T-helper 17 cell (primary cell): ENCODE measurements around the gene PREX1. TPM values are rescaled to one million over a fixed set of nuclear protein-coding genes. Genes with fewer than 3 reads are reported as not detected.

Source experiments
- ATAC-seq: fragments of 150-1000 bp; cut with Tn5 transposase; 2 replicates; pipeline ENCODE4 v1.10.0; 2021; ENCODE audit warnings: mild to moderate bottlenecking, moderate library complexity
- DNase-seq, 3 donors: peaks; one replicate each; pipeline versions ENCODE4 v3.0.0 to v3.0.0-alpha.2; 2020 to 2021
- H3K9me3 ChIP-seq: one replicate; pipeline ENCODE4 v1.7.0; 2013; ENCODE audit warnings: low read length, mild to moderate bottlenecking; ENCODE audit not compliant: control insufficient read depth, poor library complexity, severe bottlenecking
- H3K27ac Mint-ChIP-seq: one replicate; pipeline ENCODE4 v1.8.0; 2022; ENCODE audit warnings: mild to moderate bottlenecking, moderate library complexity, mixed read lengths
- H3K27me3 Mint-ChIP-seq: one replicate; pipeline ENCODE4 v1.8.0; 2022; ENCODE audit warnings: mixed read lengths
- H3K36me3 Mint-ChIP-seq: one replicate; pipeline ENCODE4 v1.8.0; 2022; ENCODE audit warnings: low read depth, mixed read lengths
- H3K4me1 Mint-ChIP-seq: one replicate; pipeline ENCODE4 v1.8.0; 2022; ENCODE audit warnings: mild to moderate bottlenecking, mixed read lengths
- H3K4me3 Mint-ChIP-seq: one replicate; pipeline ENCODE4 v1.8.0; 2022; ENCODE audit warnings: mild to moderate bottlenecking, moderate library complexity, mixed read lengths
- total RNA-seq, 4 donors: library from RNA in 2 of 4; stranded (reverse) in 2 of 4; gene quantifications; one replicate each; pipeline ENCODE4 v1.2.3 and lab custom pipeline; 2022 to 2026

The PREX1 gene
- total RNA-seq, 2 donors from 2014 or later, result 188 to 200 TPM

- H3K4me3 Mint-ChIP-seq, result no peak overlapping the region
- H3K4me1 Mint-ChIP-seq, result peaks cover 3% of the 10 kb centered on the region
- H3K27ac Mint-ChIP-seq, result no peak overlapping the region
- H3K36me3 Mint-ChIP-seq, result peaks cover 8% of the 10 kb centered on the region
- no peaks in the 10 kb centered on the region for H3K27me3 Mint-ChIP-seq
- no peaks in the 10 kb centered on the region for H3K9me3 ChIP-seq
- no peak for DNase-seq
- no peak for ATAC-seq
Measured at GRCh38 chr20:48649104-48649626, 178.6 kb downstream of the PREX1 start.

DNA sequence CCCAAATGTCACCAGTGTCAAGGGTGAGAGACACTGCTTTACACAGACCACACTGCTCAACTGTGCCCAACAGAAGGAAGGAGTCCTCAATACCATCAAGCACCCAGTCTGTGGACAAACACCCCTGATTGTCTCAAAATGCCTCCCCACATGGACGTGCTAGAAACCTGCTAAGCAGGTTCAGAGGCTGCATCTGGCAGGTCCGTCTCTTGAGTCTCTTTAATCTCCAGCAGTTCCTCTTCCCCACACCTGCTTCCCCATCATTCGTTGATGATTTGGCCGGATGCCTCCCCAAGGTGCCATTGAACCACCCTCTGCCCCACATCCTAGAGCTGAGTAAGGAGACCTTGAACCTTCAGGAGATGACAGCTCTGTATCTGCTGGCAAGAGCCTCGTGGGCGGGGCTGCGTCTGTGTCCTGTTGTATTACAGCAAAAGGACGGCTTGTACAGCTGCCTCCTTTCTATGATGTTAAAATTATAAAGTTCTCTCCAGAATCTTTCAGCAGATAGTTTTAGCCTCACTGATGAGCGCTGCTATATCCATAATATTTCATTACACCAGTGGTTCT lies 179.2 kb downstream of the PREX1 start:
- Mint-ChIP-seq H3K4me3 (no peak overlapping the region), H3K27me3 (no peaks in the 10 kb centered on the region), H3K27ac (no peak overlapping the region), H3K36me3 (peaks cover 8% of the 10 kb centered on the region), H3K4me1 (peaks cover 3% of the 10 kb centered on the region)
- no peak for ATAC-seq
- H3K9me3 ChIP-seq, result no peaks in the 10 kb centered on the region
- no peak for DNase-seq

DNA sequence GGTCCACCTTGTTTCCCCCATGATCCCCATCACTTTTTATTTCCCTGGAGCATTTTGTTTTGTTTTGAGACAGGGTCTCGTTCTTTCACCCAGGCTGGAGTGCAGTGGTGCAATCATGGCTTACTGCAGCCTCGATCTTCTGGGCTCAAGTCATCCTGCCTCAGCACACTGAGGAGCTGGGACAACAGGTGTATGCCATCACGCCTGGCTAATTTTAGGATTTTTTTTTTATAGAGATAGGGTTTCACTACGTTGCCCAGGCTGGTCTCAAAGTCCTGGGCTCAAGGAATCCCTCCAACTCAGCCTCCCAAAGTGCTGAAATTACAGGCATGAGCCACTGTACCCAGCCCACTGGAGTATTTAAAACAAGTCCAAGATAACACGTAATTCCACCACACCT lies 179.9 kb downstream of the PREX1 start:
- no peaks in the 10 kb centered on the region for H3K9me3 ChIP-seq
- ATAC-seq, result no peak
- Mint-ChIP-seq H3K36me3 (peaks cover 8% of the 10 kb centered on the region), H3K4me3 (no peak overlapping the region), H3K27ac (no peak overlapping the region), H3K27me3 (no peaks in the 10 kb centered on the region), H3K4me1 (peaks cover 3% of the 10 kb centered on the region)
- DNase-seq, result no peak

- ATAC-seq (no peak), DNase-seq (no peak)
- Mint-ChIP-seq H3K27me3 (no peaks in the 10 kb centered on the region), H3K36me3 (peaks cover 8% of the 10 kb centered on the region), H3K27ac (peak overlapping the region; percentile 75), H3K4me3 (peak overlapping the region; percentile 63), H3K4me1 (peaks cover 8% of the 10 kb centered on the region)
- H3K9me3 ChIP-seq, result no peaks in the 10 kb centered on the region
Measured at GRCh38 chr20:48645666-48646065, 182.1 kb downstream of the PREX1 start.

- Mint-ChIP-seq H3K36me3 (peaks cover 12% of the 10 kb centered on the region), H3K4me1 (peaks cover 8% of the 10 kb centered on the region), H3K27me3 (no peaks in the 10 kb centered on the region), H3K4me3 (no peak overlapping the region), H3K27ac (no peak overlapping the region)
- no peak for ATAC-seq
- no peak for DNase-seq
- no peaks in the 10 kb centered on the region for H3K9me3 ChIP-seq
Measured at GRCh38 chr20:48644286-48644828, 183.4 kb downstream of the PREX1 start.

DNA sequence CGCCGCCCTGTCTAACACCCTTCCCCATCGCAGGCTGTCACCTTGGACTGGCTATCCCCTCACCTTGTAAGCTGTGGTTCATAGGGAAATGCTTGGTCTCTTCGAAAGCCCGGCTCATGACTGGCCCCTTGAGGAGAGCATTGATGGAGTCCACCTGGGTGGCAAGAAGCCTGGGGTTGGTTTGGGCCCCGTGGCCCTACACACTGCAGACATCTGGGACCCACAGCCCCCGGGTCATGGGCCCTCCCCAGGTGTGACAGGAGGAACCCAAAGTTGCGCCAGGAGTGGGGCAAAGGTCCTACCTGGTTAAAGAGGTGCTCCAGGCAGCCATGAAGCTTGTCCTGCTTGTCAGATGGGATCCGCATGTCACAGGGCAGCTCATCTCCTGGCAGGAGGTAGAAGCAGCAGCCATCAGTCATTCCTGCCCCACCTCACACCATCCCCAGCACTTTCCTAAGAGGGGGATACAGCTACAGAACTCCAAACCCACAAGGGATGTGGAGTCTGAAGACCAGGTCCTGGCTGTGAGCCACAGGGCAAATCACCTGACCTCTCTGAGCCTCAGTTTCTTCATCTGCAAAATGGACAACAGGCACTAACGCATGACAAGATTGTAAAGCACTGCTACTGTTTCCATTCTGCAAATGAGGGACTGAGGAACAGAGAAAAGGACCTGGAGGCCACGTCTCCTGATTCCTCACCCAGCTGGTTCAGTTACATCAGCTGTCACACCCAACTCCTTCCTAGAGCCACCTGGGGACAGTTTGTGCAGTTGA lies 185.5 kb downstream of the PREX1 start:
- peaks cover 10% of the 10 kb centered on the region for H3K4me1 Mint-ChIP-seq
- H3K4me3 Mint-ChIP-seq, result no peak overlapping the region
- H3K27ac Mint-ChIP-seq, result no peak overlapping the region
- H3K27me3 Mint-ChIP-seq, result no peaks in the 10 kb centered on the region
- no peaks in the 10 kb centered on the region for H3K9me3 ChIP-seq
- peaks cover 15% of the 10 kb centered on the region for H3K36me3 Mint-ChIP-seq
- no peak for ATAC-seq
- DNase-seq, result no peak

DNA sequence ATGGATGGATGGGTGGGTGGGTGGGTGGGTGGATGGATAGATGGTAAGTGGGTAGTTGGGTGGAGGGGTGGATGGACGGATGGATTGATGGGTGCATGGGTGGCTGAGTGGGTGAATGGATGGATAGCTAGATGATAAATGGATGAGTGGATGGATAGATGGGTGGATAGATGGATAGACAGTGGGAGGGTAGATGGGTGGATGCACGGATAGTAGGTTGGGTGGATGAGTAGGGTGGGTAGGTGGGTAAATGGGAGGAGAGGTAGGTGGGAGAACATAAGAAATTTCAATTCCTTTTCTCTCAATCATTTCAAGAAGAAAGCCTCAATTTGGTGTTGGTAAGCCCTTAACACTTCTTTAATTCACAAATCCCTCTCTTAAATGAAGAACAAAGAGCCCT lies 186.9 kb downstream of the PREX1 start:
- no peak overlapping the region for H3K4me3 Mint-ChIP-seq
- peak overlapping the region; percentile 9 for H3K27ac Mint-ChIP-seq
- H3K27me3 Mint-ChIP-seq, result no peaks in the 10 kb centered on the region
- peaks cover 10% of the 10 kb centered on the region for H3K4me1 Mint-ChIP-seq
- H3K9me3 ChIP-seq, result no peaks in the 10 kb centered on the region
- DNase-seq, result no peak
- ATAC-seq, result no peak
- peaks cover 14% of the 10 kb centered on the region for H3K36me3 Mint-ChIP-seq

GRCh38 chr20:48639899-48640298 lies 187.9 kb downstream of the PREX1 start:
- no peaks in the 10 kb centered on the region for H3K27me3 Mint-ChIP-seq
- H3K4me3 Mint-ChIP-seq, result no peak overlapping the region
- peak overlapping the region; percentile 69 for H3K27ac Mint-ChIP-seq
- H3K4me1 Mint-ChIP-seq, result peaks cover 14% of the 10 kb centered on the region
- H3K36me3 Mint-ChIP-seq, result peaks cover 14% of the 10 kb centered on the region
- no peaks in the 10 kb centered on the region for H3K9me3 ChIP-seq
- DNase-seq, result no peak
- no peak for ATAC-seq

- Mint-ChIP-seq H3K27me3 (no peaks in the 10 kb centered on the region), H3K36me3 (peaks cover 21% of the 10 kb centered on the region), H3K27ac (peak overlapping the region; percentile 69), H3K4me1 (peaks cover 20% of the 10 kb centered on the region), H3K4me3 (peak overlapping the region; percentile 3)
- DNase-seq (no peak), ATAC-seq (no peak)
- no peaks in the 10 kb centered on the region for H3K9me3 ChIP-seq
Measured at GRCh38 chr20:48638546-48638945, 189.3 kb downstream of the PREX1 start.

DNA sequence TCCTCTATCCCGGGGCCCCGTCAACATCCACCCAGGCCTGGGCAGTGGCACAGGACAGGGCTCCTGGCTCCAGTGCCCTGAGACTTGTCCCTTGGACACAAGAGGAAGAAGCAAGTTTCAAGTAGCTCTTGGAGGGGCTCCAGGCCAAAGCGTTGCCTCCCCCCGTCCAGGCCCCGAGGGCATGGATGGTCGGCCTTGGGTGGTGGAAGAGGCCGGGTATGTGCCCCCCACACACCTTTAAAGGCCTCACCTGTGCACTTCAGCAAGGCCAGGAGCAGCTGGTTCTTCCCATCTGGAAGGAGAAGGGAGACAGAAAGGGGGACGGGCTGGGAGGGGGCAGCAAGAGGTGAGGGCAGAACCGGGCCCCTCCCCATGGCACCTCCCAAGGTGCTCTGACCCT lies 190.3 kb downstream of the PREX1 start:
- H3K36me3 Mint-ChIP-seq, result peaks cover 21% of the 10 kb centered on the region
- DNase-seq (no peak), ATAC-seq (no peak)
- no peaks in the 10 kb centered on the region for H3K9me3 ChIP-seq
- H3K4me3 Mint-ChIP-seq, result no peak overlapping the region
- no peaks in the 10 kb centered on the region for H3K27me3 Mint-ChIP-seq
- H3K4me1 Mint-ChIP-seq, result peaks cover 21% of the 10 kb centered on the region
- H3K27ac Mint-ChIP-seq, result peak overlapping the region; percentile 69

DNA sequence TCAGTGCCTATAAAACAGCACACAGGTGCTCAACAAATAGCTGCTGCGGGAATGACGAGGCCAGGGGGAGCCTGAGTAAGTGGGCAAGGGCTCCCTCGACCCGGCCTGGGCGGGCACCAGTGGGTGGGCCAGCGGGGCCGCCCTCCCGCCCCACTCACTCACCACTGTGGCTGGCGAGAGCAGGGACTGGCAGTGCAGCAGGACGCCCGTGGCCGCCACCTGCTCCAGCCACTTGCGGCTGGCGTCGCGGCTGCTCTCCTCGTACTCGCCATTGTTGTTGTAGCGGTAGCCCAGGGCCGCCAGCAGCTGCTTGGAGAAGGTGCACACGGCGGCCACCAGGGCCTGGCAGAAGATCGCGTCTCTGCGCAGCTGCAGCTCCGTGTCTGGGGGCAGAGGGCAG lies 191.5 kb downstream of the PREX1 start:
- Mint-ChIP-seq H3K27me3 (no peaks in the 10 kb centered on the region), H3K4me1 (peaks cover 19% of the 10 kb centered on the region)

DNA sequence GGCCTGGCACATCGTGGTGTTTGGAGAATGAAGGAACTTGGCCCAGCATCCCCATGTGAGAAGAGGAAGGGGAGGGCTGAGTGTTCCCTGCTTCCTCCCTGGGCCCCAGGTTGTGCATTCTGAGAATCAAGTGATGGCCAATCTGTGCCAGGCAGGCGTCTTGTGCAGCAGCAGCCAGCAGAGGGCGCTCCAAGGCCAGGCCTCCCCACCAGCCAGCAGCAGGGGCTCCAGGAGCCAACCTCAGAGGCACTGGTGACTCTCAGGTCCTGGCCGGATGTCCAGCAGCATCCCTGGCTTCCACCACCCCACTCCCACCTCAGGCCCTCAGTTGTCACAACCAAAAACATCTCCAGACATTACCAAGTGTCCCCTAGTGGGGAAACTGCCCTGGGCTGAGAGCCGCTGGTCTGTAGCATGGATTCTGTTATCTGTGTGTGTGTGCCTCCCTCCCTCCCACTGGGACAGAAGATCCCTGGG lies 192.0 kb downstream of the PREX1 start:
- DNase-seq (peak; percentile 45 to 60 (median 47)), ATAC-seq (peak; percentile 73)
- no peaks in the 10 kb centered on the region for H3K9me3 ChIP-seq
- peak overlapping the region; percentile 84 for H3K27ac Mint-ChIP-seq
- peaks cover 19% of the 10 kb centered on the region for H3K36me3 Mint-ChIP-seq
- no peaks in the 10 kb centered on the region for H3K27me3 Mint-ChIP-seq
- no peak overlapping the region for H3K4me3 Mint-ChIP-seq
- peaks cover 18% of the 10 kb centered on the region for H3K4me1 Mint-ChIP-seq

More for the DNA sequence above, 191.5 kb downstream of the PREX1 start:
- peak overlapping the region; percentile 39 for H3K27ac Mint-ChIP-seq
- peak overlapping the region; percentile 19 for H3K4me3 Mint-ChIP-seq
- no peaks in the 10 kb centered on the region for H3K9me3 ChIP-seq
- no peak for ATAC-seq
- no peak for DNase-seq
- H3K36me3 Mint-ChIP-seq, result peaks cover 21% of the 10 kb centered on the region

DNA sequence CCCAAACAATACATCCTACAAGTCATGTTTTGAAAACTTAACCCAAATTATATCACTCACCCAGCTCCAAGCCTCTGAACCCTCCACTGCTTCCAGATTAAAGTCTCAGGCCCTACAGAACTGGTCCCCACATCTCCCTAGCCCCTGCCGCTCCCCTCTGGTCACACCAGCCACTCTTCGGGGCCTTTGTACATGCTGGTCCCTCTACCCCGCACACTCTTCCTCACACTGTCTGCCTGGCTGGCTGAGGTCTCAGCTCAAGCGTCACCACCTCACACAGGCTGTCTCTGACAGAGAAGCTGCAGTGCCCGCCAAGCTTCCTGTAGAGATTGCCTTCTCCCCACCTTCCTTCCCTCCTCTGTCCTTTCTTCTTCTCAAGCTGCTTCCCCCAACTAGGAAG lies 192.4 kb downstream of the PREX1 start:
- no peaks in the 10 kb centered on the region for H3K27me3 Mint-ChIP-seq
- no peak for DNase-seq
- peak overlapping the region; percentile 84 for H3K27ac Mint-ChIP-seq
- peaks cover 16% of the 10 kb centered on the region for H3K4me1 Mint-ChIP-seq
- peak overlapping the region; percentile 59 for H3K4me3 Mint-ChIP-seq
- peaks cover 15% of the 10 kb centered on the region for H3K36me3 Mint-ChIP-seq
- ATAC-seq, result no peak
- no peaks in the 10 kb centered on the region for H3K9me3 ChIP-seq
